Caki2 (cell line): ENCODE measurements around the gene ZNF662. TPM values are rescaled to one million over a fixed set of nuclear protein-coding genes. Genes with fewer than 3 reads are reported as not detected.

Experiments used
- total RNA-seq: library from RNA; depleted of rRNA; stranded (reverse); fragments of >200 nt; shearing (Covaris generic); gene quantifications from 2 replicates; pipeline ENCODE4 v1.2.3, GENCODE V29; 2014; ENCODE audit warnings: low replicate concordance; rRNA removed

ZNF662 gene
- total RNA-seq, 1 experiment from 2014 or later, result not detected

Other genes with a start within 250 kb of the ZNF662 start
- gene KLHL40, start 220.6 kb upstream of the ZNF662 start, total RNA-seq, result not detected in 2 replicates
- gene HHATL, start 203.3 kb upstream of the ZNF662 start, total RNA-seq, result not detected in 2 replicates
- gene CCDC13, start 132.9 kb upstream of the ZNF662 start, total RNA-seq, result not detected in 2 replicates
- gene HIGD1A, start 101.7 kb upstream of the ZNF662 start, total RNA-seq, result 68.3 and 98.8 TPM in 2 replicates
- 0.74 TPM in 1 of 2 replicates, not detected in the other for gene ACKR2, start 96.7 kb upstream of the ZNF662 start, total RNA-seq
- gene CYP8B1, start 30.3 kb upstream of the ZNF662 start, total RNA-seq, result not detected in 2 replicates
- 0.24 TPM in 1 of 2 replicates, not detected in the other for gene GASK1A, start 73.2 kb downstream of the ZNF662 start, total RNA-seq
- 6.4 and 11.2 TPM in 2 replicates for gene POMGNT2, start 199.9 kb downstream of the ZNF662 start, total RNA-seq